ENCODE data around the gene VWA1. TPM values are rescaled to one million over a fixed set of nuclear protein-coding genes. Genes with fewer than 3 reads are reported as not detected.

Gene VWA1
- total and polyA plus RNA-seq, 2 experiments from 2014 or later = 7.2 to 31.5 TPM

- H3K4me3 ChIP-seq = no peak overlapping the region
- TF ChIP-seq EZH2phosphoT487 (IDR thresholded peaks at IDR 0.05; ENCODE audit: unreplicated experiment) = no peak
- no peak for TF ChIP-seq ZNF462 (CRISPR knock-in tag; IDR thresholded peaks at IDR 0.05)
- no peaks in the 10 kb centered on the region for H3K27me3 ChIP-seq (ENCODE audit: insufficient read depth)
- no peak overlapping the region for H3K27ac ChIP-seq (ENCODE audit: low read depth)
- H3F3A ChIP-seq (replicated peaks; ENCODE audit: low read depth) = peaks cover 52% of the 10 kb centered on the region
- peaks cover 7% of the 10 kb centered on the region; the same call in 1 of the 2 replicates for H3K4me1 ChIP-seq (ENCODE audit: insufficient read depth)
- Mint-ChIP-seq H3K27me3 (ENCODE audit: insufficient read depth, low read depth, poor library complexity) (peaks cover 8% of the 10 kb centered on the region), H3K9me3 (no peaks in the 10 kb centered on the region), H3K4me1 (peaks cover 5% of the 10 kb centered on the region), H3K36me3 (ENCODE audit: low read depth) (peaks cover 80% of the 10 kb centered on the region), H3K27ac (no peak overlapping the region), H3K4me3 (no peak overlapping the region)
- DNase-seq (ENCODE audit: low spot score) (no peak), ATAC-seq (no peak)
- H3K4me2 ChIP-seq = no peak overlapping the region
- peaks cover 38% of the 10 kb centered on the region for H4K20me1 ChIP-seq (replicated peaks; ENCODE audit: insufficient read depth)
- H3K79me2 ChIP-seq (replicated peaks; ENCODE audit: insufficient read depth) = peaks cover 70% of the 10 kb centered on the region
- peaks cover 63% of the 10 kb centered on the region for H3K36me3 ChIP-seq (ENCODE audit: insufficient read depth)
- H3K9me2 ChIP-seq (ENCODE audit: insufficient read depth) = no peaks in the 10 kb centered on the region
- H2AFZ ChIP-seq = no peak overlapping the region
Observed at GRCh38 chr1:1395166-1395565, 40.3 kb upstream of the VWA1 start.

GRCh38 chr1:1397839-1398523 lies 37.5 kb upstream of the VWA1 start:
- ATAC-seq = no peak
- peak overlapping the region; percentile 96 for H3K4me3 Mint-ChIP-seq
- Histone ChIP-seq H3K9me2 (ENCODE audit: insufficient read depth) (no peaks in the 10 kb centered on the region), H3K79me2 (replicated peaks; ENCODE audit: insufficient read depth) (peaks cover 70% of the 10 kb centered on the region), H3K27ac (ENCODE audit: low read depth) (no peak overlapping the region), H2AFZ (no peak overlapping the region), H3F3A (replicated peaks; ENCODE audit: low read depth) (peaks cover 59% of the 10 kb centered on the region), H4K20me1 (replicated peaks; ENCODE audit: insufficient read depth) (peaks cover 40% of the 10 kb centered on the region), H3K4me3 (peak overlapping the region; percentile 97), H3K4me1 (ENCODE audit: insufficient read depth) (peaks cover 14% of the 10 kb centered on the region; the same call in 1 of the 2 replicates), H3K27me3 (ENCODE audit: insufficient read depth) (no peaks in the 10 kb centered on the region), H3K36me3 (ENCODE audit: insufficient read depth) (peaks cover 50% of the 10 kb centered on the region), H3K4me2 (peak overlapping the region; percentile 96)
- peaks cover 29% of the 10 kb centered on the region for H3K4me1 Mint-ChIP-seq
- peaks cover 23% of the 10 kb centered on the region for H3K27me3 Mint-ChIP-seq (ENCODE audit: insufficient read depth, low read depth, poor library complexity)
- no peak for DNase-seq (ENCODE audit: low spot score)
- H3K9me3 Mint-ChIP-seq = no peaks in the 10 kb centered on the region; the same call in 2 of the 3 replicates
- TF ChIP-seq REST (IDR thresholded peaks at IDR 0.05; ENCODE audit: unreplicated experiment) (no peak), JUNB (IDR thresholded peaks at IDR 0.05; ENCODE audit: unreplicated experiment) (no peak), ZNF114 (CRISPR knock-in tag; IDR thresholded peaks at IDR 0.05) (no peak)
- peaks cover 80% of the 10 kb centered on the region for H3K36me3 Mint-ChIP-seq (ENCODE audit: low read depth)
- H3K27ac Mint-ChIP-seq = peak overlapping the region; percentile 81
